ENCODE data around the gene TPM1. TPM values are rescaled to one million over a fixed set of nuclear protein-coding genes. Genes with fewer than 3 reads are reported as not detected.

TPM1 gene
- total RNA-seq, 1 experiment from 2014 or later = 298 TPM

DNA sequence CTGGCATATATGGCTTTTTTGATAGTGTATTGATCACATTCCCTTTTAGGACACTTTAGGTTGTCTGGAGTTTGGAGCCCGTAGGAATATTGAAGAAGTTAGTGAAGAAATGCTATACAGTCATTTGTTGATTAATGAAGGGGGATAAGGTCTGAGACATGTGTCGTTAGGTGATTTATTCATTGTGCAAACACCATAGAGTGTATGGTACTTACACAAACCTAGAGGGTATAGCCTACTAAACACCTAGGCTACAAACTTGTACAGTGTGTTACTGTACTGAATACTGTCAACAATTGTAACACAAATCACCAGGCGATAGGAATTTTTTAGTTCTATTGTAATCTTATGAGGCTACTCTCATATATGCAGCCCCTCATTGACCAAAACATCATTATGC is 3.3 kb downstream of the TPM1 start:
- DNase-seq (ENCODE audit: low read depth, low spot score) = no peak
- no peak for ATAC-seq
- Histone ChIP-seq H3K27ac (ENCODE audit: low read length) (peak overlapping the region; percentile 83), H3K27me3 (ENCODE audit: control insufficient read depth, insufficient read depth, low read length) (no peaks in the 10 kb centered on the region), H3K4me3 (ENCODE audit: low read depth in 2 of 2, low read length in 2 of 2) (peak overlapping the region; percentile 90 to 94), H3K9me3 (ENCODE audit: control insufficient read depth, insufficient read depth, low read depth, low read length) (no peaks in the 10 kb centered on the region), H3K36me3 (ENCODE audit: control insufficient read depth, insufficient read depth, low read length) (no peaks in the 10 kb centered on the region; the same call in 1 of the 2 replicates), H3K4me1 (ENCODE audit: control insufficient read depth, insufficient read depth, low read length) (peaks cover 64% of the 10 kb centered on the region)
- ChIA-PET POLR2A (no interaction called here), CTCF (interaction anchor here (0.6 to 1.0 kb wide), 2 partner anchors 113 to 197 kb away, joined by 3 read pairs; no protein-coding TSS in a partner anchor)
- TF ChIP-seq, protein P1, sequence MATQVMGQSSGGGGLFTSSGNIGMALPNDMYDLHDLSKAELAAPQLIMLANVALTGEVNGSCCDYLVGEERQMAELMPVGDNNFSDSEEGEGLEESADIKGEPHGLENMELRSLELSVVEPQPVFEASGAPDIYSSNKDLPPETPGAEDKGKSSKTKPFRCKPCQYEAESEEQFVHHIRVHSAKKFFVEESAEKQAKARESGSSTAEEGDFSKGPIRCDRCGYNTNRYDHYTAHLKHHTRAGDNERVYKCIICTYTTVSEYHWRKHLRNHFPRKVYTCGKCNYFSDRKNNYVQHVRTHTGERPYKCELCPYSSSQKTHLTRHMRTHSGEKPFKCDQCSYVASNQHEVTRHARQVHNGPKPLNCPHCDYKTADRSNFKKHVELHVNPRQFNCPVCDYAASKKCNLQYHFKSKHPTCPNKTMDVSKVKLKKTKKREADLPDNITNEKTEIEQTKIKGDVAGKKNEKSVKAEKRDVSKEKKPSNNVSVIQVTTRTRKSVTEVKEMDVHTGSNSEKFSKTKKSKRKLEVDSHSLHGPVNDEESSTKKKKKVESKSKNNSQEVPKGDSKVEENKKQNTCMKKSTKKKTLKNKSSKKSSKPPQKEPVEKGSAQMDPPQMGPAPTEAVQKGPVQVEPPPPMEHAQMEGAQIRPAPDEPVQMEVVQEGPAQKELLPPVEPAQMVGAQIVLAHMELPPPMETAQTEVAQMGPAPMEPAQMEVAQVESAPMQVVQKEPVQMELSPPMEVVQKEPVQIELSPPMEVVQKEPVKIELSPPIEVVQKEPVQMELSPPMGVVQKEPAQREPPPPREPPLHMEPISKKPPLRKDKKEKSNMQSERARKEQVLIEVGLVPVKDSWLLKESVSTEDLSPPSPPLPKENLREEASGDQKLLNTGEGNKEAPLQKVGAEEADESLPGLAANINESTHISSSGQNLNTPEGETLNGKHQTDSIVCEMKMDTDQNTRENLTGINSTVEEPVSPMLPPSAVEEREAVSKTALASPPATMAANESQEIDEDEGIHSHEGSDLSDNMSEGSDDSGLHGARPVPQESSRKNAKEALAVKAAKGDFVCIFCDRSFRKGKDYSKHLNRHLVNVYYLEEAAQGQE (IDR thresholded peaks at IDR 0.05; ENCODE audit: insufficient read depth in 1 of 2, low read depth in 2 of 2, low read length in 1 of 2) = no peak
- TF ChIP-seq POLR2AphosphoS5 (IDR thresholded peaks at IDR 0.05; ENCODE audit: low read depth, low read length) = no peak
- no peak for TF ChIP-seq TCF7L2 (IDR thresholded peaks at IDR 0.05; ENCODE audit: low read depth, low read length)
- no peak for TF ChIP-seq SIN3A (IDR thresholded peaks at IDR 0.05; ENCODE audit: borderline replicate concordance, insufficient read depth, low read depth, low read length)
- TF ChIP-seq, protein P2, sequence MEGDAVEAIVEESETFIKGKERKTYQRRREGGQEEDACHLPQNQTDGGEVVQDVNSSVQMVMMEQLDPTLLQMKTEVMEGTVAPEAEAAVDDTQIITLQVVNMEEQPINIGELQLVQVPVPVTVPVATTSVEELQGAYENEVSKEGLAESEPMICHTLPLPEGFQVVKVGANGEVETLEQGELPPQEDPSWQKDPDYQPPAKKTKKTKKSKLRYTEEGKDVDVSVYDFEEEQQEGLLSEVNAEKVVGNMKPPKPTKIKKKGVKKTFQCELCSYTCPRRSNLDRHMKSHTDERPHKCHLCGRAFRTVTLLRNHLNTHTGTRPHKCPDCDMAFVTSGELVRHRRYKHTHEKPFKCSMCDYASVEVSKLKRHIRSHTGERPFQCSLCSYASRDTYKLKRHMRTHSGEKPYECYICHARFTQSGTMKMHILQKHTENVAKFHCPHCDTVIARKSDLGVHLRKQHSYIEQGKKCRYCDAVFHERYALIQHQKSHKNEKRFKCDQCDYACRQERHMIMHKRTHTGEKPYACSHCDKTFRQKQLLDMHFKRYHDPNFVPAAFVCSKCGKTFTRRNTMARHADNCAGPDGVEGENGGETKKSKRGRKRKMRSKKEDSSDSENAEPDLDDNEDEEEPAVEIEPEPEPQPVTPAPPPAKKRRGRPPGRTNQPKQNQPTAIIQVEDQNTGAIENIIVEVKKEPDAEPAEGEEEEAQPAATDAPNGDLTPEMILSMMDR (IDR thresholded peaks at IDR 0.05) = no peak
- TSS peak; percentile 36 for BruUV-seq (replicated peaks)
- in situ Hi-C loops (cut with HindIII; ENCODE audit: low pct_unique_long_range_greater_than_20kb, low sequenced_read_pairs) = no loop called here
- intact Hi-C loops (cut with micrococcal nuclease; ENCODE audit: unreplicated experiment) = loop anchor here (2.0 to 10.0 kb wide), 3 partner anchors 109 to 263 kb away; partner anchors contain the start of gene RPS27L

DNA sequence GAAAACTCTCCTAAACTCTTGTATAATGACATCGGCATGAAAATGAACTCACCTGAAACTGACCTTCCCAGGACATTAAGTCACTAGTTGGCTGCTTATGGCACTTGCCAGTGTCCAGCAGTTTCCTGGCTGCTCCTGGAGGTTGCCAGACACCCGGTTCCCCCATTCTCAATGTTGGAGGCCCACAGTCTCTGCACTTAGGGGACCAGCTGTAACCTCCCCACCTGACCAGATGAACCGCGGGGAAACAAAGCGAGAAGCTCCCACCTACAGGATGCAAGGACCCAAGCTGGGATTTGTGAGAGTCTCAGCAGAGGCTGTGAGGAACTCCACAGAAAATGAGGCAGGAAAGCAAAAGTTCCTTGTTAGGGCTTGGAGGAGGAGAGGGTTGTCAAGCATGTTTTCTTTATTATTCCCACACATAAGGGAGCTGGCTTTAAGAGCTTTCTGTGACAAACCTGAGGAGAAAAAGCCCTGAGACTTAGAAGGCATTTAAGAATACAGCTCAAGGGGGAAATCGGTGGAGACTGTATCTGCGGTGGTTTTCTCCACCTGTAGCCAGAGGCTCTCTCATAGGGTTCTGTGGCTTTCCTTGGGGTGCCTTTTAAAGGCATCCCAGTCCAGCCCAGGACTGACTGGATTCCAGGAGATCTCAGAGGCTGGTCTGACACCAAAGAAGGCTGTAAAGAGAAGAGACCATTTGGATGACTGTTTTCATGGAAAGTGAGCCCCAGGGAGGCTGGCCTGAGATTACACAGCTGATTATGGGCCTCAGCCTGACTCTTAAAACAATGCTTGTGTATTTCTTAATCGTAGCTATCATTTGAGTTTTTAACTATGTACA is 4.6 kb downstream of the TPM1 start:
- ChIA-PET POLR2A (interaction anchor here (0.6 to 1.3 kb wide), 4 partner anchors 8 to 201 kb away, joined by 3 to 4 read pairs (median 4); no protein-coding TSS in a partner anchor), CTCF (interaction anchor here (0.7 to 2.4 kb wide), 9 partner anchors 8 to 355 kb away, joined by 3 to 11 read pairs (median 5); no protein-coding TSS in a partner anchor)
- peaks cover 66% of the 10 kb centered on the region for H3K4me1 ChIP-seq (ENCODE audit: control insufficient read depth, insufficient read depth, low read length)
- DNase-seq (ENCODE audit: low read depth, low spot score) (no peak), ATAC-seq (no peak)
- H3K27me3 ChIP-seq (ENCODE audit: control insufficient read depth, insufficient read depth, low read length) = no peaks in the 10 kb centered on the region
- H3K4me3 ChIP-seq (ENCODE audit: low read depth in 2 of 2, low read length in 2 of 2) = peak overlapping the region; percentile 80 to 90
- intact Hi-C loops (cut with micrococcal nuclease; ENCODE audit: unreplicated experiment) = loop anchor here (5.0 to 10.0 kb wide), 2 partner anchors 108 to 150 kb away; partner anchors contain the start of gene RPS27L
- H3K36me3 ChIP-seq (ENCODE audit: control insufficient read depth, insufficient read depth, low read length) = no peaks in the 10 kb centered on the region; the same call in 1 of the 2 replicates
- H3K27ac ChIP-seq (ENCODE audit: low read length) = peak overlapping the region; percentile 83
- in situ Hi-C loops (cut with HindIII; ENCODE audit: low pct_unique_long_range_greater_than_20kb, low sequenced_read_pairs) = no loop called here
- no peaks in the 10 kb centered on the region for H3K9me3 ChIP-seq (ENCODE audit: control insufficient read depth, insufficient read depth, low read depth, low read length)
- no TSS peak for BruUV-seq (replicated peaks)
- TF ChIP-seq, protein P2 (IDR thresholded peaks at IDR 0.05) = no peak
- no peak for TF ChIP-seq TCF7L2 (IDR thresholded peaks at IDR 0.05; ENCODE audit: low read depth, low read length)
- no peak; the same call in 1 of the 2 replicates for TF ChIP-seq POLR2AphosphoS5 (IDR thresholded peaks at IDR 0.05; ENCODE audit: low read depth, low read length)
- TF ChIP-seq, protein P1 (IDR thresholded peaks at IDR 0.05; ENCODE audit: insufficient read depth in 1 of 2, low read depth in 2 of 2, low read length in 1 of 2) = no peak
- no peak for TF ChIP-seq SIN3A (IDR thresholded peaks at IDR 0.05; ENCODE audit: borderline replicate concordance, insufficient read depth, low read depth, low read length)

Data from Panc1 (cell line).